GM18858 (cell line): ENCODE results near the gene PXDC1.
"Not testable (repeated sequence)": the region's sequence is repeated elsewhere in the genome, so short reads cannot be mapped to it uniquely, and the experiment has no call there.

Experiments
- ATAC-seq: cut with Tn5 transposase; IDR thresholded peaks from one replicate; pipeline ENCODE4 v1.9.1; 2021; ENCODE audit not compliant: unreplicated experiment

Gene PXDC1

DNA sequence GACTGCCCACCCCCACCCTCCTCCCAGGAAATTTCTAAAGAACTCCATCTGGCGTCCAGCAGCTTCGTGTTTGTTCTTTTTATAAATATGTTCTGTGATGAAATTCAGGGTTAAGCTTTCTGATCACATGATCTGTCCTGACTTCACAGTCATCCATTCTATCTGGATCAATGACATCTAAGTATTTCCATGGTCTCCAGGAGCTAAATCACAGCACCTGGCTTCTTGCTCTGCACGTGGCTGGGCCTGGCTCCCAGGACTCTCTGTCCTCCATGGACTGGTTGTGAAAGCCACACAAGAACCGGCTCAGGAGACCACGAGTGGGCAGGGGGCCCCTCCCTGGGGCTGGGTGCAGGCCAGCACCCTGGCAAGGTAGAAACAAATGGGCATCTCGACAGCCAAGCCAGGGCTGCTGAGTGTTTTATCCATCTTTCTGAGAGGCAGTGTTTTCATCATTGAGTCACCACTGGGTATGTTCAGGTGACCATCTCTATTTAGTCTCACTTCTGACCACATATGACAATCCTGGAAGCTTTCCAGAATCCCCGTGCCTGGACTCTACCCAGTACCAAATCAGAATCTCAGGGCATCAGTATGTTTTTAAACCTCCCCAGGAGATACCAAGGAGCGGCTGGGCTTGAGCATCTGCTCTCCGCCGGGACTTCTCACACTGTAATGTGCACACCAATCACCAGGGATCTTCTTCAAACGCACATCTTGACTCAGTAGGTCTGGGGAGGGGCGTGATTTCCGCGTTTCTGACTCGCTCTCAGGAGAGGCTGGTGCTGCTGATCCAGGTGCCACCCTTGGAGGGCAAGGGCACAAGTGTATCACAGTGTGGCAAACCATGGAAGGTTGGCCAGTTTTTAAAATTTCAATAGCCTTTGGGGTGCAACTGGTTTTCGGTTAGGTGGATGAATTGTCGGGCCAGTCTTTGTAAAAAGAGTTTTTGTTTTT lies 31.6 kb upstream of the PXDC1 start:
- no peak for ATAC-seq

DNA sequence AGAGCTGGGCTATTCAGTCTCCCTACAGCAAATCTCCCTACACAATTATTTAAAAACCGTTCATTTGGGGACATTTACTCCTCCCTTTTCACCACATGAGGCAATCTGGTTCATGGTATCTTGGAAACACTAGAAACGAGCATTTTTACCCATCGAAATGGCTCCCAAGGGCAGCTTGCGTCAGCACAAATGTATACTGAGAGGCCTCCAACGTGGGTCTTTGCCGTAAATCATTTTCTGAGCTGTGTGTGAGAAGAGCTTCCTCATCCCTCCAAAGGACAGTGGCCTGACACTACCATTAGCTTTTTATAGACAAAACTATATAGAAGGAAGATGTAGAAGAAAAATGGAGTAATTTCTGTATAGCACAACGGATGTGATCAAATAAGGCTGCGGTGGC lies 30.0 kb upstream of the PXDC1 start:
- ATAC-seq, result no peak

DNA sequence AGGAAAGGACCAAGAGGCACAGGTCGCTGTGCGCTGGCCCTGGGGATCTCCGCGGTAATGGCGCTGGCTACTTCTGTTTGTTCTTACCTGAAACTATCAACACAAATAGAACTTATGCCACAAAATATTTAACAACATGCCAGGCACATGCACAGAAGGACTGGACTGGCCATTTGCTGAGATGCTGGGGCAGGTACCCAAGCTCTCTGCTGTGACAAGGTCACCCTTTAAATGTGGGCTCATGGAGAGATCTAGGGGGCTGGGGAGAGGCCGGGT lies 28.0 kb upstream of the PXDC1 start:
- no peak for ATAC-seq

DNA sequence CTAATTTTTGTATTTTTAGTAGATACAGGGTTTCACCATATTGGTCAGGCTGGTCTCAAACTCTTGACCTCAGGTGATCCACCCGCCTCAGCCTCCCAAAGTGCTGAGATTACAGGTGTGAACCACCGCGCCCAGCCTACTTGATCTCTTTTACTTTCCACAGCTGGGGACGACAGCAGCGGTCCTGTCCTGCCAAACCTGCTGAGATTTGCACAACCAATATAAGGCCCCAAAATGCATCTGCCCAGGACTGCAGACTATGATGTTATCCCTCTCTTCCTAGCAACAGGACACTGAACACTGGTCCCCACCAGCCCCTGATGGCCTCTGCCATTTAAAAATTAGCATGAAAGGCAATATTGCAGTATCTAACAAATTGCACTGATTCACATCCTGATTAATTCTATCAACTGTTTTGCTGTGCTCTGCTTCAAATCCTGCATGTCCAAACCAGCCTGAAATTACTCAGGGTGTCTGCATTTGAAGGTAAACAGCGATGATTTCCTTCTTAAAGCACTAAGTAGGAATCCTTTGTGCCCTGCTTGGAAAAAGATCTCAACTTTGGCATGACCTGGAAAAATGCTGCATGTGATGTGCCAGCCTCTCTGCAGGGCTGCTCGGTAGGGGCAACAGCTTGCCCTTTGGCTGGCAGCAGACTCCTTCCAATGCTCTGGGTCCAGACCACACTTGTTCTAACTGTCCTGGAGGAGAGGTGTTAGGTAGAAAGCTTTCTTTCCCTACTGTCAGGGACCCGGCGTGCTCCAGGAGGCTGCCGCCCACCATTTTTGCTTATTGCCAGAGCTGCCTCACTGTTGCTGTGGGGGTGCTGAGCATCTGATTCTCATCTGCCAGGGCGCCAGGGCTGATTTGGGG lies 27.4 kb upstream of the PXDC1 start:
- ATAC-seq, result no peak

DNA sequence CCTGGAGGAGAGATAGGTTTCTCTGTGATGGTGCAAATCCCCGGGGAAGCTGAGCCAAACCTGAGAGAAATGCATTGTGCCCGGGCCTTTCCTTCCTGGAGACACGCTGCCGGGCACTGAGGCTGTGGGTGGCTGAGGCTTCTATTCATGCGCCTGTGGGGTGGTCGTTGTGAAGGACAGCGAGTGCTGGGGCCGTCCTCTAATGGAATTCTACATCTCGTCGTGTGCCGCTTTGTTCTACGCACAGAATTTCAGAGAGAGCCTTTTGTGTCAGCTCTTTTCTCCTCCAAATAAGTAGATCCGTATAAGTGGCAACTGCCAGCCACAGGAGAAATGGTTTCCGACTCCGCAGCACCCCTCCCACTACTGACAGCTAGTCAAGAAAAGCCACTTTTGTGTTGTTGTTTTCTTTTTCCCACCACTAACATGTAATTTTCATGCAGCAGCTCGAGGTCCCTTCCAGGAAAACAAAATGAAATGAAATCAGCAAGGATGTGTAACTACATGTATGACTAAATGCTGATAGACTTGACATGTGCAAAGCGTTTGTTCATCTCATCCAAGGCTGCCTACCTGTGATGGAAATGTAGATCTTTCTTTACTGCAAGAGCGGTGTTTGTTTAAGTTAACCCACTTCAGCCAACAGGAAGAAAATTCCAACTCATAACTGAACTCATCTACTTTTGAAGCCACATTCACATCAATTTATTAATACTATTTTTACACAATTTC lies 26.4 kb upstream of the PXDC1 start:
- no peak for ATAC-seq

DNA sequence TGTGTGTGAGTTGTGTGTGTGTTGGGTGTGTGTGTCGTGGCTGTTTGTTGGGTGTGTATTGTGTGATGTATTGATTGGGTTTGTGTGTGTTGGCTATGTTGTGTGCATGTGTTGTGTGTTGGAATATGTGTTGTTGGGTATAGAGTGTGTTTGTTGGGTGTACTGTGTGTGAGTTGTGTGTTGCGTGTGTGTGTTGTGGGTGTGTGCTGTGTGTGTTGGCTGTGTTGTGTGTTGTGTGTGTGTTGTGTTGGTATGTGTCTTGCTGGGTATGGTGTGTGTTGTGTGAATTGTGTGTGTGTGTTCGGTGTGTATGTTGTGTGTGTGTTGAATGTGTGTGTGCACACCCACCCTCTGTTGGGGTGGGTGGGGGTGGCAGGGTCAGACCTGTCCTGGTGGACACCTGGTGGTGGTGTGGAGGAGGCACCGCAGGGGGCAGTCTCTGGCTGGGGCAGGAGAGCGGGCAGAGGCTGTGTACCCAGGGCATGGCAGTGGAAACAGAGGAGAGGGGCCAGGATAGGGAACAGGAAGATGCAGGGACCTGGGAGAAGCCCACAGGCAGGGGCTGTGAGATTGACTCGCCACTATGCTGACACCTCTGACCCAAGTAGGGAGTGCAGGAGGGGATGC lies 25.5 kb upstream of the PXDC1 start:
- ATAC-seq, result no peak

DNA sequence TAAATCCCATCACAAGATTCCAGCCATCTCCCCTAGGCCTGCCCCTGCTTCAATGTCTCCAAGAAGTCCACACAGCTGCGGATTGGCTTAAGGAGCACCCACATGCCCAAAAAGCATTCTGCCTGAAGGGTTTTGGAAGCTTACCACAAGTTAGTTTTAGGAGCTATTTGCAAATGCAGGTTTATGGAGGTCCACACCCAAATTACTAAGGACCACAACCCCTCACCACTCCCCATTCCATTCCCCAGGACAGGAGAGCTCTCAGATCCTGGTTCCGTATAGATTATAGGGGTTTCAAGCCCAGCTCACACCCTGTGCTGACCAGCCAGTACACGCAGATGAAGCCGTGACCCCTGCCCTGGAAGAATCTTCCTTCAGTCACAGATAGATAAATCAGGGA lies 24.3 kb upstream of the PXDC1 start:
- ATAC-seq, result no peak

DNA sequence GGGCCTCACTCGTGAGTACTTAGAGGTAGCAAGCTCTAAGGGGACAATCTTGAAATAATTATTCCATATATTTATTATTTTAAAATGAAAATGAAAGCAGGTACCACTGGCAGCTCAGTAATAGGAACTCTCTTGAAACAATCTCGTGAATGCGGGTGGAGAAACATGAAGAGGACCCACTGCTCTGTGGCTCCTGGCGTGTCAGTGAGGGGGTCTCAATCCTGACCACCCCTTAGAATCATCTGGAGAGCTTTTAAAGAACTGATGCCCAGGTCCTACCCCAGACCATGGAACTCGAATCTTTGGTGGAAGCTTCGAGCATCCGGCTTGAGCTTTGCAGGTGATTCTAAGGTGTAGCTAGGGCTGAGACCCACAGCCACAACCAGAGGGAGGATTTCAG lies 23.9 kb upstream of the PXDC1 start:
- ATAC-seq, result no peak

DNA sequence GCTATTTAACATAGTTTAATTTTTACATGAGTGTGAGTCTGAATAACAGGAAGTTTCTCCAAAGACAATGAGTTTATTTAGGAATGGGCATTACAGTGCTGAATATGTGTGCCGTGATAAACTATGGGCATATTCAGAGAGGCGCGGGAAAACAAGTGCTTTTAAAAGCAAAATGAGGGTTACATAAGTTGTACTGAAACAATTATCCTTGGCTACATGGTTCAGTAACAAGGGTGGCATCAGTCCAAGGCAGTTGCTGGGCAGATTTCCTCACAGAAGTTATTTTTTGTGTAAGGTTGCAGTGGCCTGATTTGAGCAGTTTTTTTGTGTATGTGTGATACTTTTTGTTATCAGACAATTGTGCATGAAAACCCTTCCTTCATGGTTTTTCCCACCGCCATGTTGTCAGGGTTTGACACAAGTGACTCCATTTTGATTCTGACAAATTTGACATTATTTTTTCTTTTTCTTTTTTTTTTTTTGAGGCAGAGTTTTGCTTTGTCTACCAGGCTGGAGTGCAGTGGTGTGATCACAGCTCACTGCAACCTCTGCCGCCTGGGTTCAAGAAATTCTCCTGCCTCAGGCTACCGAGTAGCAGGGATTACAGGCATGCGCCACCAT lies 22.3 kb upstream of the PXDC1 start:
- ATAC-seq, result no peak

DNA sequence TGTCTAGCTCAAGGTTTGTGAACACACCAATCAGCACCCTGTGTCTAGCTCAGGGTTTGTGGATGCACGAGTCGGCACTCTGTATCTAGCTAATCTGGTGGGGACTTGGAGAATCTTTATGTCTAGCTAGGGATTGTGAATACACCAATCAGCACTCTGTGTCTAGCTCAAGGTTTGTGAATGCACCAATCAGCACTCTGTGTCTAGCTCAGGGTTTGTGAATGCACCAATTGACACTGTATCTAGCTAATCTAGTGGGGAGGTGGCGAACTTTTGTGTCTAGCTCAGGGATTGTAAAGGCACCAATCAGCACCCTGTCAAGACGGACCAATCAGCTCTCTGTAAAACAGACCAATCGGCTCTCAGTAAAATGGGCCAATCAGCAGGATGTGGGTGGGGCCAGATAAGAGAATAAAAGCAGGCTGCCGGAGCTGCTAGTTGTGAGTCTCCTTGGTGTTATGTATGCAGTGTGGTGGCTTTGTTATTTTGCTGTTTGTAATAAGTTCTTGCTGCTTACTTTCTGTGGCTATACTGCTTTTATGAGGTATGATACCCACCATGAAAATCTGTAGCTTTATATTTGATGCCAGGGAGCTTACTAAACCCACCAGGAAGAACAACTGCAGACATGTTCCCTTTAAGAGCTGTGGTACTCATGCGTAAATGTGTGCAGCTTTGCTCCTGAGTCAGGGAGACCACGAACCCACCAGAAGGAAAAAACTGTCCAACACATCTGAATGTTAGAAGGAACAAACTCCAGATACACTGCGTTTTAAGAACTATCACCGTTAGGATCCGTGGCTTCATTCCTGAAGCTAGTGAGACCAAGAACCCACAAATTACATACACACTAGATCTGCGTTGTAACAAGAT lies 20.9 kb upstream of the PXDC1 start:
- not testable (repeated sequence) for ATAC-seq

DNA sequence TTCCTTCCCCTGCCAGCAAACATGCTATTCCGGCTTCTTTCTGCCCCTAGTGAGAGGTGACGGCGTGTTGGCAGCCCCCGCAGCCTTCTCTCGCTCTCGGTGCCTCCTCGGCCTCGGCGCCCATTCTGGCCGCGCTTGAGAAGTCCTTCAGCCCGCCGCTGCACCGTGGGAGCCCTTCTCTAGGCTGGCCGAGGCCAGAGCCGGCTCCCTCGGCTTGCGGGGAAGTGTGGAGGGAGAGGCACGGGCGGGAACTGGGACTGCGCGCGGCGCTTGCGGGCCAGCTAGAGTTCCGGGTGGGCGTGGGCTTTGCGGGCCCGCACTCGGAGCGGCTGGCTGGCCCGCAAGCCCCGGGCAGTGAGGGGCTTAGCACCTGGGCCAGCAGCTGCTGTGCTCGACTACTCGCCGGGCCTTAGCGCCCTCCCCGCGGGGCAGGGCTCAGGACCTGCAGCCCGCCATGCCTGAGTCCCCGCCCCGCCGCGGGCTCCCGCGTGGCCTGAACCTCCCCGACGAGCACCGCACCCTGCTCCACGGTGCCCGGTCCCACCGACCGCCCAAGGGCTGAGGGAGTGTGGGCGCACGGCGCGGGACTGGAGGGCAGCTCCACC lies 20.0 kb upstream of the PXDC1 start:
- no peak for ATAC-seq

DNA sequence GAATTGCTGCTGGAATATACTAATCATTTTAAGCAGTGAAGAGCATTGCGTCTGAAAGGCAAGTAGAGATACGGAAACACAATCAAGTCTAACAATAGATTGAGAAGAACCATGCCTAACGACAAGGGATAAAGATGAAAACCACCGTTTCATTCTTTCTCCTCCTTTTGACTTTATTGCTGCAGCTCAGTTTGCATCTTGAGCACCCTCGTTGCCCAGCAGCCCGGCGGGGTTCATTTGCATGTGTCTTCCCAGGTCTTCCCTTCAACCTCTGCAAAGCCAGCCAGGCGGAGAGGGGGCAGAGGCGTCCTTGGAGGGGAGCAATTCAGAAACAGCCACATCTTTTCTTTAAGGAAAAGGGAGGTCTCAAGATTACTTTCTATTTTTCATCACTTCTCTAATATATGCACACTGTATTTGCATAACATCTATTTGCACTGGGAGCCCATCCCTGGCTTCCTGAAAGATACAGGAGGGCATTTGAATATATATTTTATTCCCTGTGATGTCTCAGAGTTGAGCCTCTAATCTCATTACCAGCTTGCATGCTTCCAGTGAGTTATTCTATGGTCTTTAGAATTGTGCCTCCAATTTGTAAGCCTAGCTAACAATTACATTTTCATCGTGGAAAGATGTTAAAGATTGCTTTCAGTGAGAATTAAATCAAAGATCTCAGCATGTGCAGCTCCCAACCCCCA lies 18.7 kb upstream of the PXDC1 start:
- no peak for ATAC-seq

DNA sequence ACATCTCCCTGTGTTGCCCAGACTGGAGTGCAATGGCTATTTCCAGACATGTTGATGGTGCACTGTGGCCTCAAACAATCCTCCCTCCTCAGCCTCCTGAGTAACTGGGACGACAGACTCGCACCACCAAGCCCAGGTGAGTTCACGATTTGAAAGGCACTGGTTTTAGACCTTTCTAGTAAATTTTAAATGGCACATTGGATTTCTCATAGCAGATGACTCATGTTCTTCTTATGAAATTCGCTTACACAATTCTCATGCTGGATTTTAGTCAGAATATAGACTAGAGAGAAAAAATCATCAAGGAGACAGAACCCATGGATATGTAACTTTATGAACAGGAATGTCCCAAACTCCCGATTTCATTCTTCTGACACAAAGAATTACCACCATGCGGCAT lies 18.1 kb upstream of the PXDC1 start:
- ATAC-seq, result no peak

DNA sequence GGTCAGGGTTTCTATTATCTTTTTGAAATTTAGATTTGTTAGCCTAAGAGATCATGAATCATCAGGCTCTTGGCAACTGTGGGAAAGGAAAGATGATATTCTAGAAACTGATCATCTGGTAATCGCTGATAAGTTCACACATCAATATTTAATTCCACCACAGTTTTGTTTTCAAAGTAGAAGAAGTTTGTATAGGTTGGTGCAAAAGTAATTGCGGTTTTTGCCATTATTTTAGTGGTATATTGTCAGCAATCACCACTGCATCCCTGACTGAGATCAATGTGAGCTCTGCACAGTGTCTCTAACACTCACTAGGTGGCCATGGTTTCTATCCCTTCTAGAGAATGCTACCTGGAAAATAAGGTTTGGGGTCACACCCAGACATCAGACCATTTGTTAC lies 17.0 kb upstream of the PXDC1 start:
- ATAC-seq, result no peak

DNA sequence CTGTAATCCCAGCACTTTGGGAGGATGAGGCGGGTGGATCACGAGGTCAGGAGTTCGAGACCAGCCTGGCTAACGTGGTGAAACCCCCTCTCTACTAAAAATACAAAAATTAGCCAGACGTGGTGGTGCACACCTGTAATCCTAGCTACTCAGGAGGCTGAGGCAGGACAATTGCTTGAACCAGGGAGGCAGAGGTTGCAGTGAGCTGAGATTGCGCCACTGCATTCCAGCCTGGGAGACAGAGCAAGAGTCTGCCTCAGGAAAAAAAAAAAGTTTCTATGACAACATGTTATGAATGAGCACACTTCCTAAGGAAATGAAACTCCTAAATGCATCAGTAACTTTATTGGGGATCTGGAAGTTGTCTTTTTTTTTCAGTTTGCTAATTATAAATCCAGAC lies 16.0 kb upstream of the PXDC1 start:
- ATAC-seq, result not testable (repeated sequence)

DNA sequence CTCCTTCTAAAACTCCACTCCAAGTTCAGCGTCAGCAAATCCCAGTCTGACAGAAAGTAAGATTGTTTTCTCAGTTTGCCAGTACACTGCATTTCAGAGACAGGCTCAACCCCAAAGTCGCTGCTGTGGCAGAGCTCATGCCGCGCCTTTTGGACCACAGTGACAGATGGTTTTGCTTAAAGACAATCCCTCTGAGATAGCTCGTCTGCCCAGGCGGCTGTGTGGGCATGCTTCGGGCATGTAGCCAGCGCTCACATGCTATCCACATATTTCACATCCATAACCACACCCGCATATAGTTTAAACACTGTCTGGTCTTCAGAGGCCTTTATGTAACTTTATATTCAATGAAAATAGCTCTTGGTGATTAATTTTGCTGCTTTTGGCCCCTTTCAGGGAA lies 14.7 kb upstream of the PXDC1 start:
- no peak for ATAC-seq

DNA sequence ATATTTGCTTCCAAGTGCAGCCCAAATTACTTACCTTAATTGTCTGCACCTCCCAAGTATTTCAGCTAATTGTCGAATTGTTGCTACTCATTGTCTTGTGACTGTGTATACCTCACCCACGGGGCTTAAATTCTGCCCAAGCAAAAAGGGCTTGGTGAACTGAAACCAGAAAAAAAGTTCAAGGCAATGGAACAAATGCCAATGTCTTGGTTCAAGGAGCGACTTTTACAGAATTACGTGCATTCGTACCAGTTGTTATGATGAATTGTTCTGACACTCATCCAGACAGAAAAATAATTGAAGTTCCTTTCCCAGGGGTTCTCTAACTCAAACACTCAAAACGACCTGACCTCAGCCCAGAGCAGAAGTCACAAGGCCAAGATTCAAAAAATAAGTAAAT lies 13.9 kb upstream of the PXDC1 start:
- no peak for ATAC-seq

DNA sequence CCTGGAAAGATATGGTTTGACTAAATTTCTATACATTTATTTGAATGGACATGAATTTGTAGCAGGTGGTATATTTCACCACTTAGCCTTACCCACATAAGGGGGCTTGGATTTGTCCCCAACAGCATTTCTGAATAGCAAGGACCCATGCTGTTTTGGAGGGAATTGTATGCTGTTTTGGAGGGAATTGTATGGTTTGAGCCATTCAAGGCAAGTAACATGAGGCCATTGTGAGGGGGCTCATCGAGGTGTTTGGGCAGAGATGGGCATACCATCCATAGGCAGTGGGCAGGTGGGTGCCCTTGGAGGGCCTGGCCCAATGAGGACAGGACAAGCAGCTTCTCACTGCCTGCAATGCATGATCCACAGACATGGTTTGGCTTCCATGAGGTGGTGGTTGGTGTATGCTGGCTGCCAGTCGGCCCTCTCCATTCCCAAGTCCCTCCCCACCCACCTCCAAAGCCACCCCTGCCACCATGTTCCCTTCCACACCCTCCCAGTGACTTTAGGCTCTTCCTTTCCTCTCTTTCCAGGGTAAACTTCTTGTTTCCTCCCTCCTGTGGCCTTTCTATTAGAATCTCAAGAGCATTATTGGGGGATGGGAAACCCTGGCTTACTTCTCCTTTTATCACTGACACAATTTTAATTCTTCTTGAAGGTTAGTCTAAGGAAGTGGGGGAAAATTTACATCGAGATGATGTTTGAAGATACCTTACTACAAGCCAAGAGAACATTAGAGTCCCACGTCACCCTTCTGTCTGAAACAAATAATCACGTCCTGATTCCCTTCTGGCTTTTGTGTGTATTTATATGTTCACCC lies 13.2 kb upstream of the PXDC1 start:
- ATAC-seq, result no peak
